K562 (cell line): ENCODE measurements around the gene TSPAN11.

Experiments used
- ETV5 ChIP-seq: sonication (generic); formaldehyde crosslinking; IDR thresholded peaks from 2 replicates; pipeline ENCODE4 v1.4.0; 2020; ENCODE audit warnings: low read depth, mild to moderate bottlenecking, missing genetic modification reagents
- RHOXF2B ChIP-seq: fragments of 250-450 bp; sonication (Bioruptor Pico); conservative IDR thresholded peaks from 2 replicates; pipeline ENCODE4 v1.5.1; 2021
- ZEB2 ChIP-seq: fragments of 450-650 bp; IDR thresholded peaks from 2 replicates; pipeline ENCODE4 v1.6.1; 2016
- TF ChIP-seq, protein P1 (sequence below): fragments of 450-650 bp; IDR thresholded peaks from 2 replicates; pipeline ENCODE4 v1.7.1; 2018; ENCODE audit warnings: mild to moderate bottlenecking, low read depth; ENCODE audit not compliant: partially characterized antibody
- TF ChIP-seq, protein P2 (sequence below): IDR thresholded peaks from 3 replicates; pipeline ENCODE4 v1.6.1; 2011; ENCODE audit warnings: borderline replicate concordance, mild to moderate bottlenecking; ENCODE audit not compliant: insufficient read length, insufficient read depth

DNA sequence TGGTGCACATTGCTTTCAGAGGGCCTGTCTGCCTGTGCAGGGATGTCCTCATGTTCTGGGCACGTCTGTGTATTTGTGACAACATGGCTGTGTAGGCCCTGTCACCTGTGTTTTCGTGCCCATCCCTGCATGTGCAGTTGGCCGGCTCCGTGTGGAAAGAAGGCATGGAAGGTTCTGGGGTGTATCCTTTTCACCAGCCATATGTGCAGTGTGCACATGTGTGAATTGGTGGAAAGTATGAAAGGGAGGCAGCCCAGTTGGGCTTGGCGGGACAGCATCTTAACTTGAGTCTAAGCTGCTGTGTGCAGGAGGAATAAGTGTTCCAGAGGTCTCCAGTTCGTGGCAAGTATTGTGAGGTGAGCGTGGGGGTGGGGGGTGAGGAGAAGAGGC, 669 bp downstream of the TSPAN11 start:
- TF ChIP-seq ZEB2 (no peak), ETV5 (CRISPR knock-in tag) (no peak), RHOXF2B (no peak)
- TF ChIP-seq, protein P1, sequence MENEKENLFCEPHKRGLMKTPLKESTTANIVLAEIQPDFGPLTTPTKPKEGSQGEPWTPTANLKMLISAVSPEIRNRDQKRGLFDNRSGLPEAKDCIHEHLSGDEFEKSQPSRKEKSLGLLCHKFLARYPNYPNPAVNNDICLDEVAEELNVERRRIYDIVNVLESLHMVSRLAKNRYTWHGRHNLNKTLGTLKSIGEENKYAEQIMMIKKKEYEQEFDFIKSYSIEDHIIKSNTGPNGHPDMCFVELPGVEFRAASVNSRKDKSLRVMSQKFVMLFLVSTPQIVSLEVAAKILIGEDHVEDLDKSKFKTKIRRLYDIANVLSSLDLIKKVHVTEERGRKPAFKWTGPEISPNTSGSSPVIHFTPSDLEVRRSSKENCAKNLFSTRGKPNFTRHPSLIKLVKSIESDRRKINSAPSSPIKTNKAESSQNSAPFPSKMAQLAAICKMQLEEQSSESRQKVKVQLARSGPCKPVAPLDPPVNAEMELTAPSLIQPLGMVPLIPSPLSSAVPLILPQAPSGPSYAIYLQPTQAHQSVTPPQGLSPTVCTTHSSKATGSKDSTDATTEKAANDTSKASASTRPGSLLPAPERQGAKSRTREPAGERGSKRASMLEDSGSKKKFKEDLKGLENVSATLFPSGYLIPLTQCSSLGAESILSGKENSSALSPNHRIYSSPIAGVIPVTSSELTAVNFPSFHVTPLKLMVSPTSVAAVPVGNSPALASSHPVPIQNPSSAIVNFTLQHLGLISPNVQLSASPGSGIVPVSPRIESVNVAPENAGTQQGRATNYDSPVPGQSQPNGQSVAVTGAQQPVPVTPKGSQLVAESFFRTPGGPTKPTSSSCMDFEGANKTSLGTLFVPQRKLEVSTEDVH, result no peak
- TF ChIP-seq, protein P2, sequence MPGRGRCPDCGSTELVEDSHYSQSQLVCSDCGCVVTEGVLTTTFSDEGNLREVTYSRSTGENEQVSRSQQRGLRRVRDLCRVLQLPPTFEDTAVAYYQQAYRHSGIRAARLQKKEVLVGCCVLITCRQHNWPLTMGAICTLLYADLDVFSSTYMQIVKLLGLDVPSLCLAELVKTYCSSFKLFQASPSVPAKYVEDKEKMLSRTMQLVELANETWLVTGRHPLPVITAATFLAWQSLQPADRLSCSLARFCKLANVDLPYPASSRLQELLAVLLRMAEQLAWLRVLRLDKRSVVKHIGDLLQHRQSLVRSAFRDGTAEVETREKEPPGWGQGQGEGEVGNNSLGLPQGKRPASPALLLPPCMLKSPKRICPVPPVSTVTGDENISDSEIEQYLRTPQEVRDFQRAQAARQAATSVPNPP, result no peak
